AG09309 (cell line): Measurements from ENCODE around the gene FSD1L.

Source experiments
- DNase-seq: peaks from one replicate; pipeline ENCODE4 v3.0.0-alpha.2; 2010; ENCODE audit warnings: low read depth
- H3K4me3 ChIP-seq: 2 replicates; pipeline ENCODE4 v1.5.1; 2011; ENCODE audit warnings: mild to moderate bottlenecking, low read depth, low read length, moderate library complexity; ENCODE audit not compliant: control insufficient read depth
- CTCF ChIP-seq: IDR thresholded peaks from 2 replicates; pipeline ENCODE4 v1.5.1; 2011; ENCODE audit warnings: mild to moderate bottlenecking, low read depth, low read length, inconsistent platforms; ENCODE audit not compliant: insufficient read depth, control insufficient read depth; ENCODE audit errors: missing control alignments

FSD1L gene

GRCh38 chr9:105475302-105475701 is 27.5 kb downstream of the FSD1L start:
- TF ChIP-seq CTCF: peak; percentile 43
- H3K4me3 ChIP-seq: no peak overlapping the region
- DNase-seq: no peak

DNA sequence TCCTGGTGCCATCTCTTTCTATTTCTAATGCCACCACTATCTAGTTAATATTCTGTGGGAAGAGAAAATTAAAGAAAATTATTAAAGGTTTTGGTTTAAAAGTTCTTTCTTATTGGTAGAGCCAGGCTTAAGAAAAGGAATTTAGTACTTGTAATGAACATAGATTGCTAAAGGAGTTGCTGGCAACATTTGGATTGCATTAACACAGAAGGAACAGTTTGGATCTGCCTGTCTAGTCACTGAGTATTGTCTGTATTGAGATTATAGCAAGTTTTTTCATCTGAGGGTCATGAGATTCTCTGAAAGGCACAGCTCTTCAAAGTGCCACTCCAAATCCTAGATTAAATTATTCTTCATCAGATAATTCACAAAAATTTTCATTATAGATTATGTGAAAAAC is 32.0 kb downstream of the FSD1L start:
- no peak for DNase-seq
- TF ChIP-seq CTCF: no peak
- H3K4me3 ChIP-seq: no peak overlapping the region

DNA sequence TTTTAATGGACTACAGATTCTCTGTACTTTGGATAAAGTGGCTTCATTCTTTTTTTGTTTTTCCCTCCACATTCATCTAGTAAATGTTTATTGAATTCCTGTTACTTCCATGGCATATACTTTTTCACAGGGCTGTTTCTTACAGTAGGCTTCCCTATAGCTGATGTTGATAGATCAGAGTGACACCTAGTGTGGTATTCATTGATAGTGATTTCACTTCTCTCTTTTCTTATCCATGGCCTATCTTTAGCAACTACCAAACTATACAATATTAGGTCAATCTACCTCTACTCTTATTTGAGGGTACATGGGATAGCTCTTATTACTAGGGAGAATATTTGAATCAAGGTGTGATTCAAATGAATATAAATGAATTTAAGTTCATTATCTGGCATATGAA is 35.8 kb downstream of the FSD1L start:
- DNase-seq: no peak
- H3K4me3 ChIP-seq: no peak overlapping the region
- TF ChIP-seq CTCF: no peak

GRCh38 chr9:105484226-105484625 is 36.4 kb downstream of the FSD1L start:
- no peak for DNase-seq
- no peak for TF ChIP-seq CTCF
- no peak overlapping the region for H3K4me3 ChIP-seq

- no peak overlapping the region for H3K4me3 ChIP-seq
- no peak for TF ChIP-seq CTCF
- no peak for DNase-seq
Measured at GRCh38 chr9:105485131-105485530, 37.3 kb downstream of the FSD1L start.

DNA sequence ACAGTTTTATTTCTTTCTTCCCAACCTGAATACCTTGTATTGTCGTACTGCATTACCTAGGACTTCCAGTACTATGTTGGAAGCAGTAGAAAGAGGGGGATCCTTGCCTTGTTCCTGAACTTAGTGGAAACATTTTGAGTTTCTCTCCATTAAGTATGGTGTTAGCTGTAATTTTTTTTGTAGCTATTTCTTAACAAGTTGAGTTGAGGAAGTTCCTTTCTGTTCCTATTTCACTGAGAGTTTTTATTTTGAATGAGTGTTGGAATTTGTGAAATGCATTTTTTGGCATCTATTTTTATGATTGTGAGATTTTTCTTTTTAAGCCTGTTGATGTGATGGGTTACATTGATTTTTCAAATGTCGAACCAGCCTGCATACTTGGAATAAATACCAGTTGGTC is 49.0 kb downstream of the FSD1L start:
- no peak for DNase-seq
- no peak overlapping the region for H3K4me3 ChIP-seq
- TF ChIP-seq CTCF: no peak

DNA sequence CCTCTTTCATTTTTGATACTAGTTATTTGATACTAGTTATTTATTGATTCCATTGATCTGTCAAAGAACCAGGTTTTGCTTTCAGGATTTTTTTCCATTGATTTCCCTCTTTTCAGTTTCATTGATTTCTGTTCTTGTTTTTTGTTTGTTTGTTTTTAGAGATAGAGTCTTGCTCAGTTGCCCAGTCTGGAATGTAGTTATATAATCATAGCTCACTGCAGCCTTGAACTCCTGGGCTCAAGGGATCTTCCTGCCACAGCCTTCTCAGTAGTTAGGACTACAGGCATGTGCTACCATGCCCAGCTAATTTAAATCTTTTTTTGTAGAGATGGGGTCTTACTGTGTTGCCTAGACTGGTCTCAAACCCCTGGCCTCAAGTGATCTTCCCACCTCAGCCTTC is 49.9 kb downstream of the FSD1L start:
- no peak for TF ChIP-seq CTCF
- no peak overlapping the region for H3K4me3 ChIP-seq
- no peak for DNase-seq
